Activated naive CD4-positive, alpha-beta T cell (primary cell): ENCODE results near the gene SIT1.
A peak's percentile ranks its signal among the peaks of the same experiment; 100 is the strongest.

Source experiments
- DNase-seq, 4 experiments: peaks; one replicate each; lab custom pipeline; 2025; lab: John Stamatoyannopoulos, UW

SIT1 gene

DNA sequence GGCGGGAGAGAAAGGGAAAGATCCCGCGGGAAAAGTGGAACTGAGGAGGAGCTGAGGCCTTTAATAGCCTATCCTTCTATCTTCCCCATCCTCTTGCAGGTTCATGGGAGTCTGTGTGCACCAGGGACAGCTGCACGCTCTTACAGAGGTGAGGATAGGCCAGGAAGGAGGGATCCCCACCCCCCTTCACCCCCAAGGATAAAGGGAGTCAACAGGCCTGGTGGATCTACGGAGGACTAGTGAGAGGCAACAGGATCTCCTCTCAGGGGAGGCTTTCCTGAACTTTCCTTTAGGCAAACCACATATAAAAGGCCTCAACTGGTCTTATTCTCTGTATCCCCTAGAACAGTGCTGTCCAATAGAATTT, 44.6 kb downstream of the SIT1 start:
- no peak for DNase-seq

DNA sequence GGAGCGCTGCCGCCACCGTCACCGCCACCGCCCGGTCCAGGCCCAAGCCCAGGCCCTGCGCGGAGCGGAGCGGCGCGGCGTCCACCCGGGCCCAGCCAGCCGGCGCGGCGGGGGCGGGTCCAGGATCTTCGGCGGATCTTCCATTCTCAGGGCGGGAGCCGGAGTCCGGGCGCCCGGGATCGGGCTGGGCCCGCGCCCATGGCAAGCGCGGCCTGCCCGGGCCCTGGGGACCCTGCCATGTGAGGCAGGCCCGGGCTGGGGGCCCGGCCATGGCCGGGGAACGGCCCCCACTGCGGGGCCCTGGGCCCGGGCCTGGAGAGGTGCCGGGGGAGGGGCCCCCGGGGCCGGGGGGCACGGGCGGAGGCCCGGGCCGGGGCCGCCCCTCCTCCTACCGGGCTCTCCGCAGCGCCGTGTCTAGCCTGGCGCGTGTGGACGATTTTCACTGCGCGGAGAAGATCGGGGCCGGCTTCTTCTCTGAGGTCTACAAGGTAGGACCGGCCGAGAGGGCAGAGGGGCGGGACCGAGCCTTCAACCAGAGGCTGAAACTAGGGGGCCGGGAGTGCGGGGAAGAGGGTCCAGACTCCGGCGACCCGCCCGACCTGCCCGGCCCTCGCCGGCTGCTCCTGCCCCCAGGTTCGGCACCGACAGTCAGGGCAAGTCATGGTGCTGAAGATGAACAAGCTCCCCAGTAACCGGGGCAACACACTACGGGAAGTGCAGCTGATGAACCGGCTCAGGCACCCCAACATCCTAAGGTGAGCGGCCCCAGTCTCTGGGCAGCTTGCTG, 45.2 kb downstream of the SIT1 start:
- DNase-seq, result peak in 1 of 4 experiments; percentile 41

DNA sequence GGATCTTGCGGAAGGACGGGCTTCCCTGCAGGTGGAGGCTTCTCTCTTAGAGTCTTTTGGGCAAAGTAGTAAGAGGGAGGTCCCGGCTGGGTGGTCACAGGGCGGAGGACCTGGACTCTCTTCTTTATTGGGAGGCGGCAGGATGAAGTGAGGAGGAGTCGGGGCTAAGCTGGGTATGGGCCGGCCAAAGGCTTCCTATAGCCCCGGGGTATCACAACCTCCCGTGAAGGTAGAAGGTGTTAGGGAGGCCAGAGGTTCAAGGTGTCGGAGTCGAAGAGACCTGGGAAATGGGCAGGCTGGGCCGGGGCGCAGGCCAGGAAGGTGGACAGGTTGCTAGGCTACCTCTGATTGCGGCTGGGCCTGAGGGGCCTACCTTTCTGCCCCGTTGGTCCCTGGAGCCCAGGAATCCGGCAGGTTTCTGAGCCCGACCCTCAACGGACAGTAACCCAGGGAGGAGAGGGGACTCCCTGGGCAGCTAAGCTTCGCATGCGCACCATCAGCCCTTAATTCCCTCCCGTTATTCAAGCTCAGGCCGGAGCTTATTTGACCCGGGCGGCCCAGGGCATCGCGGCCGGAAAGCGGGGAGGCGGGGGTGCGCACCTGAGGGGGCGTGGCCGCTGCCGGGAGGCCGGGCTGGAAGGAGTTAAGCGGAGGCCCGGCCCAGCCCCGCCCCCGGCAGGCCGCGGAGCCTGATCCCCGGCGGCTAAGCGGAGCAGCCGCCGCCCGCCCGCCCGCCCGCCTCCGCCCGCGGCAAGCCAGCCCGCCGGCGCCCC, 46.0 kb downstream of the SIT1 start, which contains the start of gene TESK1:
TSS of gene TESK1 (plus strand) at position 685 of the 773 bp plus-strand sequence. CDS start 358 bp downstream, outside the sequence.
- DNase-seq, result peak; percentile 42 to 81 (median 56)

DNA sequence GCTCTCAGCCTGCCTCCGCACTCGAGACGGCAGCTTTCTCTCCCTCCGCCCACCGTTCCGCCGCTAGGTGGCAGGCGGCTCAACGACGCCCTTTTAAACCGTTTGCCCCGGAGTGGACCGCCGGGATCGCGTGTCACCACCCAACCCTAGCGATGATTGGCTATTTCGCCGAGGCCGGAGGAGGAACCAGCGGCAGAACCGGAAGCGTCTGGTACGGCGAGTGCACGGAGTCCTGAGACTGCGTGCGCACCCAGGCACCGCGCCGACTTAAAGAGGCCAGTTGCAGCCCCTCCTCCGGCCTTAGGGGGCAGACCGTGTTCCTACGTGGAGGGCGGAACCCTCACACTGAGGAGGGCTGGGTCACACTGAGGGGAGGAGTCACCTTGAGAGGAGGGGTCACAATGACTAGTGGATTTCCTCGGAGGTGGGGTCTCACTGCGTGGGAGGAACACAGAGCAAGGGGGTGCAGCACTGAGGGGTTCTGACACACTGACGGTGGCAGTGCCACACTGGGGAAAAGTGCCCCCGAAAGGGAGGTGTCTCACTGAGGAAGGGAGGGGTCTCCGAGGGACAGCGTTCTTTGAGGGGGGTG, 46.6 kb downstream of the SIT1 start:
- peak; percentile 95 to 98 (median 98) for DNase-seq

DNA sequence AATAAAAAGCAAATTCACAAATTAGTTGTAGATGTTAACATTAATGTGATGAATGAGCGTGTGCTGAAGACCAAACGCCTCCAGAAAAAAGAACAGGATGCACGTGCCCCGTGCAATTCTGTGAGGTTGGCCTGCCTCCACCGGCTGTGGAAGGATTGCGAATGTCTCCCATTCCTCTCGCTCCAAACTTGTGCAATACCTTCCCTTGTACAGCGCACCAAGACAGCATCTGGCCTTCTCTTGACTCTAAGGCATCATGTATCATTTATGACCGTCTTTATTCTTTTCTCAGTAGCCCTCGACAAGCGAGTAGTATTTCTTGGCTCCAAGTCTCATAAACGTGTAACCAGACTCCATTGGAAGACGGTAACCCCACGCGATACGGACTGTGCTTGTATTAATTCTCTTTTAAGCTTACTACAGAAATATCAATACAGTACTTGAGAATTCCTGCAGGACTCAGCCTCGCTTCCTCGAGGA, 47.2 kb downstream of the SIT1 start:
- no peak for DNase-seq

DNA sequence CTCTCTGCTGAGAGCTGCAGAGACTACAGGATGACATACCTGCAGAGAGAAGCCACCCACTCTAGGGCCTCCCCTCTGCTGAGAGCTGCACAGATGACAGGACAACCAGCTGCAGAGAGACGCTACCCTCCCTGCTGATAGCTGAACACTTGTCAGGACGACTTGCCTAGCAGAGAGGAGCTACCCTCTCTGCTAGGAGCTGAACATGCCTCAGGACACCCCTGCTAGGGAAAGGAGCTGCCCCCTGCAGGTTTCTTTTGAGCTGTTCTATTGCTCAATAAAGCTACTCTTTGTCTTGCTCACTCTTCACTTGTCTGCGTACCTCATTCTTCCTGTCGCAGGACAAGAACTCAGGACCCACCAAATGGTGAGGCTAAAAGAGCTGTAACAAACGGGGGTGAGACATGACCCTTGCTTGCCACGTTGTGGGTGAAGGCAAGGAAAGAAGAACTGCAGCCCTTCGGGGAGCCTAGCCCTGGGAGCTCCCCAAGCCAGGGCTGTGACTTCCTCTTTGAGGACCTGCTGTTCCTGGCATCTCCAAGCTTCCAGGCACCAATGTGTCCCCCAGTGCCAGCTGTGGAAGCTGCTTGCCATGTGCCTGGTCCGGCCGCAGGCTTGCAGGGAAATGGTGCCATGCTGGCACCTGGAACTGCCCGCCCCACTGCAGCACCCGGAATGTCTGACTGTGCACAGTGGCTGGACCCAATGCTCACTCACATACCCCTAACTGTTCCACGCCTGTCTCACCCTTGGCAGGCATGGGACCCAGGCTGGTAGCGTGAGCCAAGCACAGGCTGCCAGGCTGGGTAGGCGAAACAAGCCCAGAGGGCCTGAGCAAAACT, 50.7 kb downstream of the SIT1 start:
- DNase-seq, result no peak
